DND-41 (cell line): ENCODE results near the gene FUBP3.

Experiments used
- CTCF ChIP-seq: IDR thresholded peaks from 2 replicates; pipeline ENCODE4 v1.5.1; 2012; ENCODE audit warnings: borderline replicate concordance, low read length, moderate library complexity, mild to moderate bottlenecking; ENCODE audit not compliant: poor library complexity, severe bottlenecking; ENCODE audit errors: extremely low read depth
- EZH2 ChIP-seq: IDR thresholded peaks from 3 replicates; pipeline ENCODE4 v1.6.1; 2012; ENCODE audit warnings: borderline replicate concordance, low read depth, mild to moderate bottlenecking, moderate library complexity, low read length, inconsistent platforms; ENCODE audit not compliant: severe bottlenecking

DNA sequence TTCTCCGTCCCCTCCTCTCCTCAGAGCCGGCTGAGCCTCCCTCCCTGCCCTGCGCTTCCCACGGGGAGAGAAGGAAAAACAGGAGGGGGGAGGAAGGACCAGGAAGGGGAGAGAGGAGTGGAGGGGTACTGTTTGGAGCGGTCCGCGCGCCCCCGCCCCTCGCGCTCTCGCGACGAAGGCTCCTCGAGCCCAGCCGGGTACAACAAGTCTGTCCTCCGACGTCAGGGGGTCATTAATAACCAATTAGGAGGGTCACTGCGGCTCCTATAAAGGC, 84.5 kb downstream of the FUBP3 start:
- TF ChIP-seq CTCF = no peak
- TF ChIP-seq EZH2 = no peak
